Measurements from ENCODE around the gene MMP14.
"Not testable (repeated sequence)": the region's sequence is repeated elsewhere in the genome, so short reads cannot be mapped to it uniquely, and the experiment has no call there.

The MMP14 gene

DNA sequence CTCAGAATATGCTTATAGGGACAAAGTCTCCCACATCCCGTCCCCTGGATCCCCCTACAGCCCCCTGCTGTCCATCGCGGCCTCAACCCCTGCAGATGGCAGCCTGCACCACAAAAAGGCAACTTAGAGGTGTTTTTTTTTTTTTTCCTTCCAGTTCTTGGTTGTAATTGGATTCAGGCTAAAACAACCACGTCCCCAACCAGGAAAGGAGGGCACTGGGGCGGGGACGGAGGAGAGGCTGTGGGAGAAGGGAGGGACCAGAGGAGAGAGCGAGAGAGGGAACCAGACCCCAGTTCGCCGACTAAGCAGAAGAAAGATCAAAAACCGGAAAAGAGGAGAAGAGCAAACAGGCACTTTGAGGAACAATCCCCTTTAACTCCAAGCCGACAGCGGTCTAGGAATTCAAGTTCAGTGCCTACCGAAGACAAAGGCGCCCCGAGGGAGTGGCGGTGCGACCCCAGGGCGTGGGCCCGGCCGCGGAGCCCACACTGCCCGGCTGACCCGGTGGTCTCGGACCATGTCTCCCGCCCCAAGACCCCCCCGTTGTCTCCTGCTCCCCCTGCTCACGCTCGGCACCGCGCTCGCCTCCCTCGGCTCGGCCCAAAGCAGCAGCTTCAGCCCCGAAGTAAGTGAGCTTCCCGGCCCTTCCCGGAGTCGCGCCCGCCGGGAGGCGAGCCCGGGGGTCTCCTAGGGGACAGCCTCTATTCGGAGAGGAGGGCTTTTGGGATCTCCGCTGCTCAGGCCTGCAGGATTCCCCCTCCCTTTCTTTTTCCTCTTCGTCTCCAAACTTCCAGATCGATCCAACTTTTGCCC lies at the start of gene MMP14:
MMP14 (plus strand) TSS at position 285 of the 813 bp plus-strand sequence; CDS start at position 518, 233 bp downstream.
- no peak for DNase-seq (ENCODE audit: low read depth in 2 of 2)

DNA sequence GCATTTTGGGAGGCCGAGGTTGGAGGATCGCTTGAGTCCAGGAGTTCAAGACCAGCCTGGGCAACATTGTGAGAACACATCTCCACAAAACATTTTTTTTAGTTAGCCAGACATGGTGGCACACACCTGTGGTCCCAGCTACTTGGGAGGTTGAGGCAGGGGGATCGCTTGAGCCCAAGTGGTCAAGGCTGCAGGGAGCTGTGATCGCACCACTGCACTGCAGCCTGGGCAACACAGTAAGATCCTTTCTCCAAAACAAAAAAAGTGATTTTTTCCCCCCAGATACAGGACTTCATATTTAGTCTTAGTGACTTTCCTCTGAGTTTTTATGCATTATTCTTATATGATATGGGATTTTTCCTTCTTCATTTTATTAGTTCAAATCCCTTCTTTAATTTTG lies 49.7 kb upstream of the MMP14 start:
- no peak for DNase-seq (ENCODE audit: low read depth in 2 of 2)

DNA sequence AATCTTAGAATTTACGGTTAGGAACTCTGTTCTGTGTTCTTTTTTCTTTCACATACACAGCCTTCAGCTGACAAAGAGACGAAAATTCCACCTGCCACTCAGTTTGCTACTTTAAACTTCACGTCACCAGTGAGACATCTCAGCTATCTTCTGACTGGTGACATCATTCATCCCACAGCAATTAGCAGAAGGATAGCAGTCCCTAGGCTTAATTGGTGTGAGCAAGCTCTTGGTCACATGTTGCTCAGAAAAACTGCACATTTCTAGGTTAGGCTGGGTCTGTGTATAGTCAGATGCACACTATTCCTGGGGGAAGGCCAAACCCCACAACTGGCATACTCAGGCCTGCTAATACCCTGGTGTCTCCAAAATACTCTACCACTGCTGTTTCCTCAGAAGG lies 45.1 kb upstream of the MMP14 start:
- no peak for DNase-seq (ENCODE audit: low read depth in 2 of 2)

DNA sequence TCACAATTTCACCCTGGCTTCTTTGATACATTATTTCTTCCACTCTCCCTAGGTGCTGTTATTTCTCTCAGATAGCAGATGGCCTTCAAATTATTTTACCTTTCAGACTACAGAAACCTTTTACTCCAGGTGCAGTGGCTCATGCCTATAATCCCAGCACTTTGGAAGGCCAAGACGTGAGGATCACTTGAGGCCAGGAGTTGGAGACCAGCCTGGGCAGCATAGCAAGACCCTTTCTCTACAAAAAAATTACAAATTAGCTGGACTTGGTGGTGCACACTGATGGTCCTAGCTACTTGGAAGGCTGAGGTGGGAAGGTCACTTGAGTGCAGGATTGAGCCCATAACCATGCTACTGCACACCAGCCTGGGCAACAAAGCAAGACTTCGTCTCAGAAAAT lies 44.2 kb upstream of the MMP14 start:
- no peak for DNase-seq (ENCODE audit: low read depth in 2 of 2)

DNA sequence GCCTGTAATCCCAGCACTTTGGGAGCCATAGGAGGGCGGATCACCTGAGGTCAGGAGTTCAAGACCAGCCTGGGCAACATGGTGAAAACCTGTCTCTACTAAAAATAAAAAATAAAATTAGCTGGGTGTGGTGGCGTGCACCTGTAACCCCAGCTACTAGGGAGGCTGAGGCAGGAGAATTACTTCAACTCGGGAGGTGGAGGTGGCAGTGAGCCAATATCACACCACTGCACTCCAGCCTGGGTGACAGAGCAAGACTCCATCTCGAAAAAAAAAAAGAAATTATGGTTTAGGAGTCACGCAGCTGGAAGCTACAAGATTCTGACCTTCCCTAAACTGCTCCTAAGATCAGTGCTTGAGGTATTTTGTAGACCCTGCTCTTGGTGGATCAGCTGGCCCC lies 42.8 kb upstream of the MMP14 start:
- not testable (repeated sequence) for DNase-seq (ENCODE audit: low read depth in 2 of 2)

DNA sequence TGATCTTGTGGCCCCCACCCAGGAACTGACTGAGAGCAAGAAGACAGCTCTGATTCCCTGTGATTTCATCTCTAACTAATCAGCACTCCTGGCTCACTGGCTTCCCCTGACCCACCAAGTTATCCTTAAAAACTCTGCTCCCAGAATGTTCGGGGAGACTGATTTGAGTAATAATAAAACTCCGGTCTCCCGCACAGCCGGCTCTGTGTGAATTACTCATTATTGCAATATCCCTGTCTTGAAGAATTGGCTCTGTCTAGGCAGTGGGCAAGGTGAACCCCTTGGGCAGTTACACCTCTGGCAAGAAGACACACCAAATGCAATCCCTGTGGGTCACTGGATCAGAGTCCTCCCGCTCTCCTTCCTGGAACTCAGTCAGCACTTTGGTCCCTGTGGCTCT lies 42.4 kb upstream of the MMP14 start:
- DNase-seq (ENCODE audit: low read depth in 2 of 2), result no peak

DNA sequence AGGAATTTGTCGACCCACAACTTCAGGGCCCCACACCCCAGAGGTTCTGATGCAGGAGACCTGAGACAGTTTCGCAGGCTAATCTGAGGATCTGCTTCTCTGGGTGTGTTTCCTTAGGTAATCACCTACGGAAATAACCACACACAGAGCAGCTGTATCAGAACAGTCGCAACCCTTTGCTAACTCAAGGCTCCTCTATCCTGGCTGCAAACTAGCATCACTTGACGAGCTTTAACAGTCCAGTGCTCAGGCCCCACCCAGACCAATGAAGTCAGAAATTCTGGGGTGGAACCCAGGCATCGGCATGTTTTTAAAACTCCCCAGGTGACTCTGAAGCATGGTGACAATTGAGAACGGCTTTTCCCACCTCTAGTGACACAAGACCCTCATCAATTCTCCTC lies 41.8 kb upstream of the MMP14 start:
- DNase-seq (ENCODE audit: low read depth in 2 of 2), result no peak

DNA sequence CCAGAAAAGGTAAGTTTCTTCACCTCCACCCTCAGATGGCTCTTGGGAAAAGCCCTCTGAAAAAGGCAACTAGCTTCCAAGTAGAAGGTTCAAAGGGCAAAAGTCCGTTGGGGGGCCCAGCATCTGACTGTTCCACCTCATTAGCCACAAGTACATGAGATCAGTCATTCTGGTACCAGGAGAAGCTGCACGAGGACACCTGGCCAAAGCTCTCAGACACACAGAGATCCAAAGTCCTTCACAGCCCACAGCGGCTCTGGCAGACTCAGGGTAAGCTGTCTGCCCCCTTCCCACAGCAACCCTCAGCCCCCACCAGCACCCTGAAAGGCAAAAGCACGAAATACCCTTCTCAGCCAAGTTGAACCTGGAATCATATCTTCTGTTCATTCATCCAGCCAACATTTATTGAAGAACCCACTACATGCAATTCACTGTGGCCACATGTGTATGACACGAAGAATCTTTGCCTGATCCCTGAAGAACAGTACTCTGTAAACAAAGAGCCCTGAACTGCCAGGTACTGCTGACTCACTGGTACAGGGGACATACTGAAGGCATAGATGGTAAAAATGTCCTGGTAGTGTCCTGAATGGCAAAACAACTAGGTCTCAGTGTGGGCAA lies 40.2 kb upstream of the MMP14 start:
- no peak for DNase-seq (ENCODE audit: low read depth in 2 of 2)

DNA sequence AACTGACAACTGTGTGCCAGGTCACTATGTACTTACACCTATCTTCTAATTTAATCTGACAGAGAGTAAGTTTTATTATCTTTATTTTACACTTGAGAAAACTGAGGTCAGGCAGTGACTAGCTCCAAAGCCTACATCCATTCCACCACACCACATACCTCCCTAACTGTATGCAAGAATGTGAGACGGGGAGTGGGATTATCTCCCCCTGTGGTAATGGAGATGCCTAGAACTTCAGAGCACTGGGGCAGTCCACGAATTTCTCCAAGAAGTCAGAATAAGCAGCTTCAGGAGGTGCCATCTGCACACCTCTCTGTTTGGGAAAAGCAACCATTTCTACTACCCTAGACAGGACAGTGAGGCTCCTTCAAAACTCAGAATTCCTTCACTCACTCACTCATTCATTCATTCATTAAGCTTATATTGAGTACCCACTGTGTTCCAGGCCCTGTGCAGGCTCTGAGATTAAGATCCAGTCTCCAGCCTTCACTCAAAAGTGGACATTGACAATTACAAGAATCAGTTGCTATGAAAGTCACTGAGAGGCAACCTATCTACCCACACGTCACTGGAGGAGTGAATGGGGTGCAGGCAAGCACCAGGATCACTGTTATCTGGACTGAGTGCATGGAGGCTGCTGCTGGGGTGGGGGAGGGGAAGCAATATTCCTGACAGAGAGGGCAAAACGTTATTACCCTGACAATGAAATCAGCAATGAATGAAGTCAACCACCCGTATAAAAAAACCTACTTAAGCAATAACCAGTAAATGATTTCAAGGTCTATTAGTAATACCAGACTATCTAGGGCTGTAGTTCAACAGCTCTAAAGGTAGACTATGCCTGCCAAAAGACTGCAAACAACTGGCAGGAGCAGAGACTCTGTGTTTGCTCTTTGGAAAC lies 39.1 kb upstream of the MMP14 start:
- DNase-seq (ENCODE audit: low read depth in 2 of 2), result no peak

DNA sequence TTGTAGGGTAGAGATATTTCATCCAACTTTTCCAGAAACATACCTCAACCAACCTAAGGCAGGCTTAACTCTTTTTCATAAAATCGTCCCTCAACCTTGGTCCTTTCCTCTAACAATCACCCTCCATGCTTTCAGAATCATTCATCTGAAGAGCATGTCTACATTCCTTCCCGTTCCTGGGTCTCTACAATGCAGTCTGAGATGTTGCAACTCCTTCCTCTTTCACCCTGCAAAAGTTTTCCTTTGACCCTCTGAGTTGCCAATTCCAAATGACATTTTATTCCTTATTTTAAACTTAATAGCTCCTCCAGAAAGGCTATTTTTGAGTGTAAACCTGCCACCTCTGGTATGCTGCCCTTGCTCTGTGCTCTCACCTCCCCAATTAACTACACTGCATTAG lies 37.9 kb upstream of the MMP14 start:
- DNase-seq (ENCODE audit: low read depth in 2 of 2), result no peak

DNA sequence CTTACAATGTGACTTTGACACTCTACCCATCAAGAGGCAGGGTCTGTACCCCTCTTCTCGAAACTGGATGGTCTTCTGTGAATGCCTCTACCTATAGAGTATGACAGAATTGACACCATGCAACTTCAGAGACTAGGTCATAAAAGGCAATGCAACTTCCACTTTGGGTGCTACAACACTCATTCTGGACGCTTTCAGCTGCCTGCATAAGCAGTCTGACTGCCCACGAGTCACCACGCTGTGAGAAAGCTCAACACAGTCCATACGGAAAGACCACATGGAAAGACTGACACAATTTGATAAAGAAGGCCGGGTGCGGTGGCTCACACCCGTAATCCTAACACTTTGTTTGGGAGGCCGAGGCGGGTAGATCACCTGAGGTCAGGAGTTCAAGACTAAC lies 36.0 kb upstream of the MMP14 start:
- no peak for DNase-seq (ENCODE audit: low read depth in 2 of 2)

DNA sequence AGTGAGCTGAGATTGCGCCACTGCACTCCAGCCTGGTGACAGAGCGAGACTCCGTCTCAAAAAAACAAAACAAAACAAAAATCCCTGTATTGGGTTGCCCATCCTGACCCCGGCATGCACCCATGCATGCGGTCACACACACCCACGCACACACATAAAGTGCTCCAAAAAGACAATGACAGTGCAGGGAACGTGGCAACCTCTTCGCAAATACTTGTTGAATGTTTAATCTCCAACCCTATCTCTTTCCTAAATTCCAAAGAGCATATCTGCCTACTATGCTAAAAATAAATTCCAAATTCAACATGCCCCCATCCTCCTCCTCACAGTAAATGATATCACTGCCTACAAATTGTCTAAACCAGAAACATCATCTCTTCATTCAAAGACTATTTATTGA lies 34.7 kb upstream of the MMP14 start:
- no peak for DNase-seq (ENCODE audit: low read depth in 2 of 2)

DNA sequence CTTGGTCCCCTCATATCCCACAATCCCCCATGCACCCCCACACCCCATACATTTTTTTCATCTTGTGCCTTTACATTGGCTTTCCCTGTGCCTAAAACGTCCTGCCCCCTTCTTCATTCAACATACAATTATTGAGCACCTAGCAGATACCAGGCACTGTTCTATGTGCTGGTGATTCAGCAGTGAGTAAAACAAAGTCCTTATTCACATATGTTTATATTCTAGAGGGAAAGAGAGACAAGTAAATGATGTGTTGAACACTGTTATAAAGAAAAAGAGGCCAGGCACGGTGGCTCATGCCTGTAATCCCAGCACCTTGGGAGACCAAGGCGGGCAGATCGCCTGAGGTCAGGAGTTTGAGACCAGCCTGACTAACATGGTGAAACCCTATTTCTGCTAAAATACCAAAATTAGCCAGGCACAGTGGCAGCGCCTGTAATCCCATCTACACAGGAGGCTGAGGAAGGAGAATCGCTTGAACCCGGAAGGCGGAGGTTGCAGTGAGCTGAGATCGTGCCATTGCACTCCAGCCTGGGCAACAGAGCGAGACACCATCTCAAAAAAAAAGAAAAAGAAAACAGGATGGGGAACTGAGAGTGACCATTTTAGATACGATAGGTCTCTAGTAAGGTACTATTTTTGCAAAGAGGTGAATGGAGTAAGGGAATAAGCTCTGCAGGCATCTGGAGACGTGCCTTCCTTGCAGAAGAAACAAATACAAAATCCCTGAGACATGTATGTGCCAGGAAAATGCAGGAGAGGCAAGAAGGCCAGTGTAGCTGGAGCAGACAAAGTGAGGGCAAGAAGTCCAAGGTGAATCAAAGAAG lies 33.3 kb upstream of the MMP14 start:
- DNase-seq (ENCODE audit: low read depth in 2 of 2), result no peak

DNA sequence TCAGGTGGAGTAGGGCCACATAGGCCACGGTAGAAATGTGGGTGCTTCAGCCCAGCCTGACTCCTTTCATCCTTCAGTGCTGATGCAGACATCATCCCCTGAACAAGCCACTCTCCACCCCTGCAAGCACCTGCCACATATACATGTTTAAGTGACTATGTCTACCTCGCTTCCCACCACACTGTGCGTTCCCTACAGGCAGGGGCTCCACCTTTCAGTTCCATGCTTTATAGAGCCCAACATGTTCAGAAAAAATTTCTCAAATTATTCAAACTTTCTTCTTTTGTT lies 32.8 kb upstream of the MMP14 start:
- DNase-seq (ENCODE audit: low read depth in 2 of 2), result no peak

DNA sequence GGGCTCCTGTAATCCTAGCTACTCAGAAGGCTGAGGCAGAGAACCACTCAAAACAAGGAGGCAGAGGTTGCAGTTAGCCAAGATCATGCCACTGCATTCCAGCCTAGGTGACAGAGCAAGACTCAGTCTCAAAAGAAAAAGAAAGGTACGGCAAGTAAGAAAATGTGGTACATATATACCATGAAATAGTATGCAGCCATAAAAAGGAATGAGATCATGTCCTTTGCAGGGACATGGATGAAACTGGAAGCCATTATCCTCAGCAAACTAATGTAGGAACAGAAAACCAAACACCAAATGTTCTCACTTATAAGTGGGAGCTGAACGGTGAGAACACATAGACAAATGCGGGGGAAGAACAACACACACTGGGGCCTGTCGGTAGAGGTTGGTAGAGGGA lies 31.1 kb upstream of the MMP14 start:
- not testable (repeated sequence) for DNase-seq (ENCODE audit: low read depth in 2 of 2)

DNA sequence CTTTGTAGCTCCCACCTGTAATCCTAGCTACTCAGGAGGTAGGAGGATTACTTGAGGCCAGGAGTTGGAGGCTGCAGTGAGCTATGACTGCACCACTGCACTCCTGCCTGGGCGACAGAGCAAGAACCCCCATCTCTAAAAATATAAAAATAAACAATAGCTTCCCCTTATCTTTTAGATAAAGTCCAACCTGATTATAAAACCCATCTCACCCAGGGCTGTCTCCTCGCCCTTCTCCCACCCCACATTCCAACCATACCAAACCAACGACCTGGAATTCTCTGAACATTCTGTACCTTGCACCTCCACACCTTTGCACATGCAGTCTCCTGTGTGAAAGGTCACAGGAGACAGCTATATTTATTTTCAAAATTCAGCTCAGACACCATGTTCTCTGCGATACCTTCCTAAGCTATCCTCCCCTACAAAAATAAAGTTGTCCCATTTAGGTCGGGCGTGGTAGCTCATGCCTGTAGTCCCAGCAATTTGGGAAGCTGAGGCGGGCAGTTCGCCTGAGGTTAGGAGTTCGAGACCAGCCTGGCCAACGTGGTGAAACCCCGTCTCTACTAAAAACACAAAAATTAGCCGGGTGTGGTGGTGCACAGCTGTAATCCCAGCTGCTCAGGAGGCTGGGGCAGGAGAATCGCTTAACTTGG lies 28.8 kb upstream of the MMP14 start:
- no peak for DNase-seq (ENCODE audit: low read depth in 2 of 2)

DNA sequence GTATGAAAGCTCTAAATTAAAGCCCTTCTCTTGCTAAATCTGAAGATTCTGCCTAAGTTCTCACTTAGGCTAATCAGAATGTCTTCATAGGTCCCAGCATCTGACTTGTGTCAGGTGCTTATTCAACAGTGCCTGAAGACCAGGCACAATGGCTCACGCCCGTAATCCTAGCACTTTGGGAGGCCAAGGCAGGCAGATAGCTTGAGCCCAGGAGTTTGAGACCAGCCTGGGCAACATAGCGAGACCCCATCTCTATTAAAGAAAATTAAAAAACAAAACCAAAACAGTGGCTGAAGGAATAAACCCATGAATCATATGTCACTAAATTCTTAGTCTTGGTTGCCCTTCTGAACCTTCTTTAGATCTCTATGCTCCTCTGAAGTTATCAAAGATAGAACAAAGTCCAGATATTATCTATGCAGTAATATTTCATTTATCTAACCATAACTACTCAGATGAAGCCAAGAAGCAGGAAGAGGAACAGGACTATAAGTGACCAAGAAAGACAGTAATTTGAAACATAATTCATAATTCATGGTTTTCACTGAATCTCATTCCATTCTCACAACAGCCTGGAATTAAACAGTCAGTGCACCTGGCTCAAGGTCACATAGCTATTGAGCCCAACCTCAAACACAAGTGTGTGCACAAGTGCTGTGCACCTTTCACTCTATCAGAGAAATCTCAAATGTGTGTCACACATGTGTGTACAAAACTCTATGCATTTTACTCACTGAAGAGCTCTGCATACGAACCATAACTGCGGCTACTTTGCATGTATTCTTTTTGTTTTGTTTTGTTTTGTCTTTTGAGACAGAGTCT lies 27.8 kb upstream of the MMP14 start:
- DNase-seq (ENCODE audit: low read depth in 2 of 2), result no peak

DNA sequence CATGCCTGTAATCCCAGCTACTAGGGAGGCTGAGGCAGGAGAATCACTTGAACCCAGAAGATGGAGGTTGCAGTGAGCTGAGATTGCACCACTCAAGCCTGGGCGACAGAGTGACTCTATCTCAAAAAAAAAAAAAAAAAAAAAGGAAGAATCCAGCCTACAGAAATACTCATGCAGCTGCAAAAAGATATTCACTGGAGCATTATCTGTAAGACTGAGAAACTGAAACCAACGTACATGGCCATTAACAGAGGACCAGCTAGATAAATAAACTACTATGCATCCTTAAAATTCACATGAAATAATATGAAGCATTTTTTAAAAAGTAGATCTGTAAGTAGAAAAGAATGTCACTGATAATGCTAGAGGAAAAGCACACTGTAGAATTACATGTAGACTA lies 24.7 kb upstream of the MMP14 start:
- DNase-seq (ENCODE audit: low read depth in 2 of 2), result no peak

DNA sequence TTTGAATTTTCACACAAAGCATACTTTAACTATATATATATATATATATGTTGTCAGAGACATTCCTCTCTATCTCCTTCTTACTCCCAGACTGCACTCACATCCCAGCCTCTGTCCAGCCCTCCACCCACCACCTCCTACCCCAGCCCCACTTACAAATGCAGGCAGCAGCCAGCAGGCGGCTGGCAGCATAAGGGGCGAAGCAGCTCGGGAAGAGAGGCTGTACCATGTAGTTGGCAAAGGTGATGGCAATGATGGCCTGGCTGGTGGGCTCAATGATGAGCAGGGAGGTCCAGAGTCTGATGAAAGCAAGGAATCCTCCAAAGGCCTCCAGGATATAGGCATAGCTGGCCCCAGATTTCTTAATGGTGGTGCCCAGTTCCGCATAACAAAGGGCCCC lies 23.6 kb upstream of the MMP14 start:
- no peak for DNase-seq (ENCODE audit: low read depth in 2 of 2)

DNA sequence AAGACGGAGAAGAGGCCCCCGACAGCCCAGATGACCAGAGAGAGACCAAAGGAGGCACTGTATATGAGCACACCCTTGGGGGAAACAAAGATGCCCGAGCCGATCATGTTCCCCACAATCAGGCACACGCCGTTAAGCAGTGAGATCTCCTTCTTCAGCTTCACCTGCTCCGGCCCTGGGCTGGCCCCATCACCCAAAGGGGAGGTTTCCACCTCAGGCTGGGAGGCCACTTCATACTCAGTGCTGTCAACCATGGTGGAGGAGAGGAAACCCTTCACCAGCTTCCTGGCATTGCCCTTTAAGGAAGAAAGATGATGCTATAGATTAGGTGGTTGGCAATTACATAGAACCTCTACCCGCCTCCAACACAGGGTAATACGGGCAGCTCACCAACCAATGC lies 23.2 kb upstream of the MMP14 start:
- DNase-seq (ENCODE audit: low read depth in 2 of 2), result no peak

DNA sequence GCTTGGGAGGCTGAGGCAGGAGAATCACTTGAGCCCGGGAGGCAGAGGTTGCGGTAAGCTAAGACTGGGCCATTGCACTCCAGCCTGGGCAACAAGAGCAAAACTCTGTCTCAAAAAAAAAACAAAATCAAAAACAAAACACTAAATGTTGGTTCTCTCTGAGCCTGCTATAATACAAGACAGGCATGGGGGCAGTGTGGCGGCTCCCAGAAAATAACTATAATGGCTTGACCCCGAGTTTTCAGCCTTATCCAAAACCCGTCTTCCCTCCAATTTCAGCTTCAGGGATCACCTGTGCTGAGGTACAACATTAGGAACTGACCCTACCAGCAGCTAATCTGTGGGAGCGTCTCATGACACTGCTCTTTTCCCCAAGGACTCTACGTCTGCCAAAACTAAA lies 22.0 kb upstream of the MMP14 start:
- DNase-seq (ENCODE audit: low read depth in 2 of 2), result no peak

Measured in stimulated activated CD4-positive, alpha-beta T cell treated with anti-CD3 and anti-CD28 coated beads, Interleukin-1b, Interleukin-23, amount 100 ng/mL, for 1 hour (primary cell).